CD8-positive, alpha-beta memory T cell (primary cell): ENCODE data around the gene MFSD1. TPM values are rescaled to one million over a fixed set of nuclear protein-coding genes. Genes with fewer than 3 reads are reported as not detected.

ENCODE experiments used
- CTCF ChIA-PET: fragments of 350-600 bp; sonication (Branson Sonifier 250); formaldehyde crosslinking; loops from one replicate; lab custom pipeline; 2021; ENCODE audit warnings: antibody characterized with exemption; lab: Charles Lee
- POLR2A ChIA-PET: fragments of 350-600 bp; sonication (Branson Sonifier 250); formaldehyde crosslinking; loops from one replicate; lab custom pipeline; 2021; ENCODE audit warnings: antibody characterized with exemption; lab: Charles Lee
- DNase-seq, 5 donors: peaks; one replicate each; pipeline versions ENCODE4 v3.0.0 to v3.0.0-alpha.2; 2020 to 2022; ENCODE audit warnings: mixed read lengths in 1 of 5
- H3K27ac ChIP-seq: one replicate; pipeline ENCODE4 v1.7.0; 2013; ENCODE audit warnings: low read depth, mild to moderate bottlenecking, low read length, moderate library complexity
- H3K27me3 ChIP-seq: 2 replicates; pipeline ENCODE4 v1.7.0; 2013; ENCODE audit warnings: low read length, mild to moderate bottlenecking; ENCODE audit not compliant: insufficient read depth, poor library complexity, severe bottlenecking
- H3K36me3 ChIP-seq: 2 replicates; pipeline ENCODE4 v1.7.0; 2013; ENCODE audit warnings: mild to moderate bottlenecking, low read length, moderate library complexity; ENCODE audit not compliant: insufficient read depth
- H3K4me1 ChIP-seq: 2 replicates; pipeline ENCODE4 v1.7.0; 2013; ENCODE audit warnings: mild to moderate bottlenecking, low read length, moderate library complexity; ENCODE audit not compliant: insufficient read depth
- H3K4me3 ChIP-seq: 2 replicates; pipeline ENCODE4 v1.7.0; 2013; ENCODE audit warnings: mild to moderate bottlenecking, low read length
- H3K9me3 ChIP-seq: 2 replicates; pipeline ENCODE4 v1.7.0; 2013; ENCODE audit warnings: mild to moderate bottlenecking, low read length
- H3K27ac Mint-ChIP-seq, 8 donors: one replicate each; pipeline ENCODE4 v1.8.0; 2020 to 2021; ENCODE audit warnings: mixed read lengths in 8 of 8, mild to moderate bottlenecking in 6 of 8, inconsistent platforms in 3 of 8, moderate library complexity in 3 of 8
- H3K27me3 Mint-ChIP-seq, 2 donors: one replicate each; pipeline ENCODE4 v1.8.0; 2020 to 2021; ENCODE audit warnings: mixed read lengths in 2 of 2, mild to moderate bottlenecking in 1 of 2, moderate library complexity in 1 of 2
- H3K36me3 Mint-ChIP-seq, 3 donors: one replicate each; pipeline ENCODE4 v1.8.0; 2020 to 2021; ENCODE audit warnings: mixed read lengths in 3 of 3, inconsistent platforms in 1 of 3, mild to moderate bottlenecking in 1 of 3
- H3K4me1 Mint-ChIP-seq, 3 donors: one replicate each; pipeline ENCODE4 v1.8.0; 2020 to 2021; ENCODE audit warnings: mixed read lengths in 3 of 3, inconsistent platforms in 1 of 3, mild to moderate bottlenecking in 1 of 3
- H3K4me3 Mint-ChIP-seq, 7 donors: one replicate each; pipeline ENCODE4 v1.8.0; 2020 to 2021; ENCODE audit warnings: mixed read lengths in 7 of 7, mild to moderate bottlenecking in 6 of 7, moderate library complexity in 4 of 7, inconsistent platforms in 2 of 7
- H3K9me3 Mint-ChIP-seq, 5 donors: one replicate each; pipeline ENCODE4 v1.8.0; 2020 to 2022; ENCODE audit warnings: mixed read lengths in 5 of 5, mild to moderate bottlenecking in 3 of 5, moderate library complexity in 2 of 5, inconsistent platforms in 1 of 5
- polyA plus RNA-seq: library from polyadenylated mRNA; unstranded; fragments of 300-500 nt; fragmentation: Illumina TruSeq; gene quantifications from one replicate; pipeline ENCODE4 v1.2.3, GENCODE V29; 2021
- total RNA-seq, 2 experiments: library from RNA; stranded (reverse); gene quantifications; one replicate each; pipeline ENCODE4 v1.2.3, GENCODE V29; 2021

Gene MFSD1
- total and polyA plus RNA-seq, 3 experiments from 2014 or later, result 25.3 to 53.0 (median 26.4) TPM

DNA sequence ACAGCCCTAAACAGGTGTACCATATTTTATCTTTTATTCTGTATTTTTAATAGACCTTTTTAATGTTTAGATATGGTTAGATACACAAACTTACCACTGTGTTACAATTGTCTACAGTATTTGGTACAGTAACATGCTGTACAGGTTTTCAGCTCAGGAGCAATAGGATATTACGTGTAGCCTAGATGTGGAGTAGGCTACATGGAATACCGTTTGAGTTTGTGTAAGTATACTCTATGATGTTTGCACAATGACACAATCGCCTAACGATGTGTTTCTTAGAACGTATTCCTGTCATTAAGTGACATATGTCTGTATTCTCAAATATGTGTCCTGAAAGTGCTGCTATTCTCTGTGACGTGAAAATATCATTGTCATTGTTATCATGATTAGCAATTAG, 62.6 kb downstream of the MFSD1 start:
- H3K27ac ChIP-seq, result no peak overlapping the region
- Mint-ChIP-seq H3K27ac (no peak overlapping the region), H3K27me3 (no peaks in the 10 kb centered on the region), H3K4me3 (no peak overlapping the region), H3K36me3 (peaks cover 0 to 10% (median 2%) of the 10 kb centered on the region in 3 donors), H3K9me3 (peaks cover 0 to 5% (median 0%) of the 10 kb centered on the region in 5 donors), H3K4me1 (peaks cover 0 to 8% (median 0%) of the 10 kb centered on the region in 3 donors)
- no peaks in the 10 kb centered on the region for H3K36me3 ChIP-seq
- ChIA-PET CTCF (no interaction called here), POLR2A (no interaction called here)
- no peaks in the 10 kb centered on the region for H3K4me1 ChIP-seq
- DNase-seq, result no peak
- no peaks in the 10 kb centered on the region for H3K9me3 ChIP-seq
- H3K4me3 ChIP-seq, result no peak overlapping the region
- no peaks in the 10 kb centered on the region for H3K27me3 ChIP-seq

DNA sequence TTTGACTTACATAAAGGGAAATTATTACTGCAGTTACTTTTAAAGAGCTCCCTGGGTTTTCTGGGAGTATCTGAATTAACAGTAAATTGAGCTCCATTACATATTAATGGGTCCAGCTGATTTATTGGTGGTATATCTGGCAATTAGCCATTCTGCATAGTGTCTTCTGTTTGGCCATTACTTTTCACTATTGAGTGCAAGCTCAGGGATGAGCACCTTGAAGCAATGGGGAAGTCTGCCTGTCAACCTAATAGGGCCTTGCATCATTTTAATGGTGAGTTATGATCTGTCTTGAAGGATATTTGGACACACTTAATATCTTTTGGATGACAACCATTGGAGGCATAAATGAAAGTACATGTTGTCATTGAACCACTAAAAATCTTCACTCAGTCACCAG, 73.8 kb downstream of the MFSD1 start:
- Histone ChIP-seq H3K36me3 (no peaks in the 10 kb centered on the region), H3K4me3 (no peak overlapping the region), H3K27ac (no peak overlapping the region), H3K9me3 (no peaks in the 10 kb centered on the region), H3K27me3 (no peaks in the 10 kb centered on the region), H3K4me1 (no peaks in the 10 kb centered on the region)
- H3K4me1 Mint-ChIP-seq, result no peaks in the 10 kb centered on the region
- no peak overlapping the region for H3K27ac Mint-ChIP-seq
- ChIA-PET CTCF (no interaction called here), POLR2A (no interaction called here)
- H3K27me3 Mint-ChIP-seq, result peaks cover 0 to 3% of the 10 kb centered on the region in 2 donors
- peaks cover 0 to 11% (median 1%) of the 10 kb centered on the region in 3 donors for H3K36me3 Mint-ChIP-seq
- no peaks in the 10 kb centered on the region for H3K9me3 Mint-ChIP-seq
- no peak overlapping the region for H3K4me3 Mint-ChIP-seq
- DNase-seq, result no peak

Other genes starting within 250 kb of the MFSD1 start
- 1 to 10 TPM; 3.8 to 4.0 TPM for gene MLF1, start 230.9 kb upstream of the MFSD1 start, total RNA-seq
- 6.0 TPM for gene MLF1, start 230.9 kb upstream of the MFSD1 start, polyA plus RNA-seq
- 10 to 100 TPM; 91.2 to 99.9 TPM for gene GFM1, start 157.5 kb upstream of the MFSD1 start, total RNA-seq
- 31.7 TPM for gene GFM1, start 157.5 kb upstream of the MFSD1 start, polyA plus RNA-seq
- 1 to 10 TPM; 4.7 to 5.3 TPM for gene LXN, start 129.4 kb upstream of the MFSD1 start, total RNA-seq
- 10.7 TPM for gene LXN, start 129.4 kb upstream of the MFSD1 start, polyA plus RNA-seq
- gene RARRES1, start 69.6 kb upstream of the MFSD1 start, total RNA-seq, result not detected
- gene RARRES1, start 69.6 kb upstream of the MFSD1 start, polyA plus RNA-seq, result not detected